ENCODE data around the gene PPL. TPM values are rescaled to one million over a fixed set of nuclear protein-coding genes. Genes with fewer than 3 reads are reported as not detected.

Gene PPL
- total and polyA plus RNA-seq, 8 donors = 5.8 to 98.8 (median 22.8) TPM

GRCh38 chr16:4979164-4979563 is 42.2 kb upstream of the PPL start:
- Histone ChIP-seq H3K4me3 (no peak overlapping the region), H3K9me3 (peaks cover 0 to 2% (median 0%) of the 10 kb centered on the region in 4 donors), H3K36me3 (no peaks in the 10 kb centered on the region), H3K27me3 (no peaks in the 10 kb centered on the region), H3K4me1 (peaks cover 0 to 11% (median 3%) of the 10 kb centered on the region in 4 donors), H3K27ac (no peak overlapping the region)
- no peak for TF ChIP-seq POLR2AphosphoS5 (IDR thresholded peaks at IDR 0.05)
- WGBS, 5 donors = 91 to 93% (median 91%) methylated on average over 7 of the region's 7 CpGs
- no peak for DNase-seq
- intact Hi-C loops (cut with DNase I; ENCODE audit: low total_unique reads) = no loop called here

- Histone ChIP-seq H3K4me1 (peaks cover 0 to 6% (median 3%) of the 10 kb centered on the region in 4 donors), H3K9me3 (no peaks in the 10 kb centered on the region), H3K27ac (peak overlapping the region; percentile 53 to 78 (median 64)), H3K4me3 (no peak overlapping the region), H3K27me3 (no peaks in the 10 kb centered on the region), H3K36me3 (no peaks in the 10 kb centered on the region)
- WGBS, 5 donors = 23 to 56% (median 40%) methylated on average over 5 of the region's 5 CpGs
- no peak for TF ChIP-seq EP300 (IDR thresholded peaks at IDR 0.05)
- peak in 1 of 3 donors; percentile 33 for TF ChIP-seq POLR2AphosphoS5 (IDR thresholded peaks at IDR 0.05)
- intact Hi-C loops (cut with DNase I; ENCODE audit: low total_unique reads) = no loop called here
- peak; percentile 71 to 88 for DNase-seq
These were observed 39.7 kb upstream of the PPL start for GRCh38 chr16:4976611-4977145.

GRCh38 chr16:4976079-4976478 is 39.1 kb upstream of the PPL start:
- intact Hi-C loops (cut with DNase I; ENCODE audit: low total_unique reads) = no loop called here

GRCh38 chr16:4972938-4973587 is 36.1 kb upstream of the PPL start:
- Histone ChIP-seq H3K27me3 (no peaks in the 10 kb centered on the region), H3K4me1 (peaks cover 0 to 6% (median 3%) of the 10 kb centered on the region in 4 donors), H3K36me3 (no peaks in the 10 kb centered on the region), H3K4me3 (no peak overlapping the region), H3K27ac (no peak overlapping the region), H3K9me3 (no peaks in the 10 kb centered on the region)
- intact Hi-C loops (cut with DNase I; ENCODE audit: low total_unique reads) = no loop called here
- DNase-seq = no peak
- 36 to 62% (median 44%) methylated on average over 7 to 8 of the region's 8 CpGs for WGBS, 5 donors
- TF ChIP-seq CTCF (IDR thresholded peaks at IDR 0.05) = no peak

More at GRCh38 chr16:4976079-4976478, 39.1 kb upstream of the PPL start:
- H3K27me3 ChIP-seq = no peaks in the 10 kb centered on the region
- no peaks in the 10 kb centered on the region for H3K9me3 ChIP-seq
- no peak for TF ChIP-seq CTCF (IDR thresholded peaks at IDR 0.05)
- TF ChIP-seq POLR2A (IDR thresholded peaks at IDR 0.05) = no peak
- TF ChIP-seq POLR2AphosphoS5 (IDR thresholded peaks at IDR 0.05) = no peak
- TF ChIP-seq EP300 (IDR thresholded peaks at IDR 0.05) = no peak
- no peaks in the 10 kb centered on the region for H3K36me3 ChIP-seq
- no peak for DNase-seq
- peak overlapping the region; percentile 53 to 78 (median 64) for H3K27ac ChIP-seq
- no peak overlapping the region for H3K4me3 ChIP-seq
- 81 to 92% (median 89%) methylated on average over 2 of the region's 2 CpGs for WGBS, 5 donors
- peaks cover 0 to 6% (median 3%) of the 10 kb centered on the region in 4 donors for H3K4me1 ChIP-seq

- Histone ChIP-seq H3K4me3 (no peak overlapping the region), H3K9me3 (no peaks in the 10 kb centered on the region), H3K27ac (no peak overlapping the region), H3K27me3 (no peaks in the 10 kb centered on the region), H3K36me3 (no peaks in the 10 kb centered on the region), H3K4me1 (no peaks in the 10 kb centered on the region)
- intact Hi-C loops (cut with DNase I; ENCODE audit: low total_unique reads) = no loop called here
- no peak for DNase-seq
- 55 to 61% (median 59%) methylated on average over 3 of the region's 3 CpGs for WGBS, 5 donors
- TF ChIP-seq POLR2AphosphoS5 (IDR thresholded peaks at IDR 0.05) = no peak
- TF ChIP-seq EP300 (IDR thresholded peaks at IDR 0.05) = no peak
- no peak for TF ChIP-seq POLR2A (IDR thresholded peaks at IDR 0.05)
- TF ChIP-seq CTCF (IDR thresholded peaks at IDR 0.05) = no peak
These were observed 33.1 kb upstream of the PPL start for GRCh38 chr16:4970010-4970409.
